Liver (tissue), 3 donors: Measurements from ENCODE around the gene GPR33.

Source experiments
- EGR1 ChIP-seq, 2 donors: IDR thresholded peaks; 2 replicates each; pipeline ENCODE4 v1.6.1; 2016 to 2018; ENCODE audit warnings: antibody characterized with exemption in 2 of 2, low read depth in 2 of 2
- GABPA ChIP-seq, 2 donors: IDR thresholded peaks in 1 of 2; conservative IDR thresholded peaks in 1 of 2; 2 replicates each; pipeline ENCODE4 v1.6.1; 2016; ENCODE audit warnings: antibody characterized with exemption in 2 of 2, mild to moderate bottlenecking in 1 of 2, moderate library complexity in 1 of 2
- JUND ChIP-seq, 2 donors: IDR thresholded peaks; 2 replicates each; pipeline ENCODE4 v1.6.1; 2016; ENCODE audit warnings: antibody characterized with exemption in 2 of 2
- NR2F2 ChIP-seq: IDR thresholded peaks from 2 replicates; pipeline ENCODE4 v1.6.1; 2016; ENCODE audit warnings: antibody characterized with exemption
- RAD21 ChIP-seq, 2 donors: IDR thresholded peaks; 2 replicates each; pipeline ENCODE4 v1.6.1; 2016; ENCODE audit warnings: antibody characterized with exemption in 2 of 2, mild to moderate bottlenecking in 2 of 2
- YY1 ChIP-seq: IDR thresholded peaks from 2 replicates; pipeline ENCODE4 v1.6.1; 2016; ENCODE audit warnings: antibody characterized with exemption, mild to moderate bottlenecking
- TF ChIP-seq, protein P1 (sequence below): IDR thresholded peaks from 2 replicates; pipeline ENCODE4 v1.6.1; 2016; ENCODE audit warnings: antibody characterized with exemption
- TF ChIP-seq, protein P2 (sequence below): IDR thresholded peaks from 2 replicates; pipeline ENCODE4 v1.6.1; 2016; ENCODE audit warnings: antibody characterized with exemption
- TF ChIP-seq, protein P3 (sequence below): fragments of 150-350 bp; IDR thresholded peaks from 2 replicates; pipeline ENCODE4 v1.5.1; 2017; ENCODE audit warnings: improper control_type of control experiment, low read depth, low read length; ENCODE audit not compliant: missing input control
- TF ChIP-seq, protein P4 (sequence below): IDR thresholded peaks from 2 replicates; pipeline ENCODE4 v1.6.1; 2016; ENCODE audit warnings: antibody characterized with exemption, mild to moderate bottlenecking
- TF ChIP-seq, protein P5 (sequence below): IDR thresholded peaks from 2 replicates; pipeline ENCODE4 v1.6.1; 2016; ENCODE audit warnings: antibody characterized with exemption
- donor health status: healthy.
- donor health status: healthy.

- TF ChIP-seq YY1 (no peak), GABPA (IDR thresholded peaks at IDR 0.05 in 1 of 2, conservative IDR thresholded peaks at IDR 0.05 in 1 of 2) (no peak), EGR1 (IDR thresholded peaks at IDR 0.05; ENCODE audit: low read depth in 2 of 2) (no peak), JUND (IDR thresholded peaks at IDR 0.05) (no peak), RAD21 (IDR thresholded peaks at IDR 0.05) (no peak), NR2F2 (no peak)
- TF ChIP-seq, protein P1, sequence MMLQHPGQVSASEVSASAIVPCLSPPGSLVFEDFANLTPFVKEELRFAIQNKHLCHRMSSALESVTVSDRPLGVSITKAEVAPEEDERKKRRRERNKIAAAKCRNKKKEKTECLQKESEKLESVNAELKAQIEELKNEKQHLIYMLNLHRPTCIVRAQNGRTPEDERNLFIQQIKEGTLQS: no peak
- TF ChIP-seq, protein P2, sequence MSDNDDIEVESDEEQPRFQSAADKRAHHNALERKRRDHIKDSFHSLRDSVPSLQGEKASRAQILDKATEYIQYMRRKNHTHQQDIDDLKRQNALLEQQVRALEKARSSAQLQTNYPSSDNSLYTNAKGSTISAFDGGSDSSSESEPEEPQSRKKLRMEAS: no peak
- TF ChIP-seq, protein P3, sequence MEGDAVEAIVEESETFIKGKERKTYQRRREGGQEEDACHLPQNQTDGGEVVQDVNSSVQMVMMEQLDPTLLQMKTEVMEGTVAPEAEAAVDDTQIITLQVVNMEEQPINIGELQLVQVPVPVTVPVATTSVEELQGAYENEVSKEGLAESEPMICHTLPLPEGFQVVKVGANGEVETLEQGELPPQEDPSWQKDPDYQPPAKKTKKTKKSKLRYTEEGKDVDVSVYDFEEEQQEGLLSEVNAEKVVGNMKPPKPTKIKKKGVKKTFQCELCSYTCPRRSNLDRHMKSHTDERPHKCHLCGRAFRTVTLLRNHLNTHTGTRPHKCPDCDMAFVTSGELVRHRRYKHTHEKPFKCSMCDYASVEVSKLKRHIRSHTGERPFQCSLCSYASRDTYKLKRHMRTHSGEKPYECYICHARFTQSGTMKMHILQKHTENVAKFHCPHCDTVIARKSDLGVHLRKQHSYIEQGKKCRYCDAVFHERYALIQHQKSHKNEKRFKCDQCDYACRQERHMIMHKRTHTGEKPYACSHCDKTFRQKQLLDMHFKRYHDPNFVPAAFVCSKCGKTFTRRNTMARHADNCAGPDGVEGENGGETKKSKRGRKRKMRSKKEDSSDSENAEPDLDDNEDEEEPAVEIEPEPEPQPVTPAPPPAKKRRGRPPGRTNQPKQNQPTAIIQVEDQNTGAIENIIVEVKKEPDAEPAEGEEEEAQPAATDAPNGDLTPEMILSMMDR: no peak
- TF ChIP-seq, protein P4, sequence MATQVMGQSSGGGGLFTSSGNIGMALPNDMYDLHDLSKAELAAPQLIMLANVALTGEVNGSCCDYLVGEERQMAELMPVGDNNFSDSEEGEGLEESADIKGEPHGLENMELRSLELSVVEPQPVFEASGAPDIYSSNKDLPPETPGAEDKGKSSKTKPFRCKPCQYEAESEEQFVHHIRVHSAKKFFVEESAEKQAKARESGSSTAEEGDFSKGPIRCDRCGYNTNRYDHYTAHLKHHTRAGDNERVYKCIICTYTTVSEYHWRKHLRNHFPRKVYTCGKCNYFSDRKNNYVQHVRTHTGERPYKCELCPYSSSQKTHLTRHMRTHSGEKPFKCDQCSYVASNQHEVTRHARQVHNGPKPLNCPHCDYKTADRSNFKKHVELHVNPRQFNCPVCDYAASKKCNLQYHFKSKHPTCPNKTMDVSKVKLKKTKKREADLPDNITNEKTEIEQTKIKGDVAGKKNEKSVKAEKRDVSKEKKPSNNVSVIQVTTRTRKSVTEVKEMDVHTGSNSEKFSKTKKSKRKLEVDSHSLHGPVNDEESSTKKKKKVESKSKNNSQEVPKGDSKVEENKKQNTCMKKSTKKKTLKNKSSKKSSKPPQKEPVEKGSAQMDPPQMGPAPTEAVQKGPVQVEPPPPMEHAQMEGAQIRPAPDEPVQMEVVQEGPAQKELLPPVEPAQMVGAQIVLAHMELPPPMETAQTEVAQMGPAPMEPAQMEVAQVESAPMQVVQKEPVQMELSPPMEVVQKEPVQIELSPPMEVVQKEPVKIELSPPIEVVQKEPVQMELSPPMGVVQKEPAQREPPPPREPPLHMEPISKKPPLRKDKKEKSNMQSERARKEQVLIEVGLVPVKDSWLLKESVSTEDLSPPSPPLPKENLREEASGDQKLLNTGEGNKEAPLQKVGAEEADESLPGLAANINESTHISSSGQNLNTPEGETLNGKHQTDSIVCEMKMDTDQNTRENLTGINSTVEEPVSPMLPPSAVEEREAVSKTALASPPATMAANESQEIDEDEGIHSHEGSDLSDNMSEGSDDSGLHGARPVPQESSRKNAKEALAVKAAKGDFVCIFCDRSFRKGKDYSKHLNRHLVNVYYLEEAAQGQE: no peak
- TF ChIP-seq, protein P5, sequence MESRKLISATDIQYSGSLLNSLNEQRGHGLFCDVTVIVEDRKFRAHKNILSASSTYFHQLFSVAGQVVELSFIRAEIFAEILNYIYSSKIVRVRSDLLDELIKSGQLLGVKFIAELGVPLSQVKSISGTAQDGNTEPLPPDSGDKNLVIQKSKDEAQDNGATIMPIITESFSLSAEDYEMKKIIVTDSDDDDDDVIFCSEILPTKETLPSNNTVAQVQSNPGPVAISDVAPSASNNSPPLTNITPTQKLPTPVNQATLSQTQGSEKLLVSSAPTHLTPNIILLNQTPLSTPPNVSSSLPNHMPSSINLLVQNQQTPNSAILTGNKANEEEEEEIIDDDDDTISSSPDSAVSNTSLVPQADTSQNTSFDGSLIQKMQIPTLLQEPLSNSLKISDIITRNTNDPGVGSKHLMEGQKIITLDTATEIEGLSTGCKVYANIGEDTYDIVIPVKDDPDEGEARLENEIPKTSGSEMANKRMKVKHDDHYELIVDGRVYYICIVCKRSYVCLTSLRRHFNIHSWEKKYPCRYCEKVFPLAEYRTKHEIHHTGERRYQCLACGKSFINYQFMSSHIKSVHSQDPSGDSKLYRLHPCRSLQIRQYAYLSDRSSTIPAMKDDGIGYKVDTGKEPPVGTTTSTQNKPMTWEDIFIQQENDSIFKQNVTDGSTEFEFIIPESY: no peak
These were observed 26.3 kb downstream of the GPR33 start for GRCh38 chr14:31461545-31461944.
